ENCODE measurements around the gene BPIFB2. TPM values are rescaled to one million over a fixed set of nuclear protein-coding genes. Genes with fewer than 3 reads are reported as not detected.

BPIFB2 gene
- total and polyA plus RNA-seq, 2 donors (not counting 3 experiments of a cell fraction or from before 2014, with no cell fraction given), result not detected

DNA sequence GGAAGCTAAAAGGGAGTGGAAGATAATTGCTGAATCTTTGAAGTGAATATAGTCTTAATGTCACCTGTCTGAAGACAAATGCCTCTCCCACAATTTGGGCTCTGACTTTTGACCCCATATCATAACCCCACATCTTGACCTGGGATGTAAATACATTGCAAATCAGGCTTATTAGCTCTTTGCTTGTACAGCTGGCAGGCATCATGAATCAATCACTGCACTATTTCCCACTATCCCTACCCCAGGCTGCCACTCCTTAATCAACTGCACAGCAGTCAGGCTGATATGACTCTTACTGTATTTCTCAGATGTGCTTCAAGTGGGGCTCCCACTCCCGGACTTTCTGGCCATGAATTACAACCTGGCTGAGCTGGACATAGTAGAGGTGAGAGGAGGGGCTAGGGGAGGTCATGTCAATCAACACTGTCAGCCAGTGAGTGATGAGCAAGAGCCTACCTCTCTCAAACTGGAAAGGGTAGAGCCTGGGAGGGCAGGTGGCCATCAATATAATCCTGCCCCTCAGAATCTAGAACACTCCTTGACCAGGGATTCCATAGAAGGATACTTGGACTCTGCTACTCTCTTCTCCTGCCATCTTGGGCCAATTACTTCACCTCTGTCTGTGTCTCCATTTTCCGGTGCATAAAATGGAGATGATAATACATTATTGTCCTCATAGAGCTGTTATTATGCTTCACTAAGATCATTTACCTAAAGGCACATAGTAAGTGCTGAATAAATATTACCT, 35.7 kb downstream of the BPIFB2 start:
- DNase-seq (ENCODE audit: low read depth, low spot score) (no peak), FAIRE-seq (no peak)
- ChIA-PET POLR2A (no interaction called here), CTCF (interaction anchor here (1.6 kb wide), 1 partner anchor 9 kb away, joined by 3 read pairs; no protein-coding TSS in a partner anchor)
- dilution Hi-C loops (cut with MboI; ENCODE audit: extremely low pct_ligation_motif_present, low sequenced_read_pairs) (no loop called here), intact Hi-C loops (cut with micrococcal nuclease) (no loop called here)
- Histone ChIP-seq H3K9me3 (replicated peaks; ENCODE audit: control insufficient read depth, insufficient read depth, low read length) (no peaks in the 10 kb centered on the region), H3K79me2 (ENCODE audit: control insufficient read depth, insufficient read depth, low read length) (no peaks in the 10 kb centered on the region), H3K36me3 (ENCODE audit: control insufficient read depth in 2 of 2, extremely low read depth in 1 of 2, insufficient read depth in 2 of 2, low read length in 2 of 2) (no peaks in the 10 kb centered on the region), H3K4me2 (ENCODE audit: insufficient read depth, low read length) (no peak overlapping the region), H3K9ac (replicated peaks; ENCODE audit: extremely low read depth, insufficient read depth, low read length) (no peak overlapping the region), H3K27me3 (ENCODE audit: control insufficient read depth in 2 of 2, insufficient read depth in 2 of 2, low read length in 2 of 2) (no peaks in the 10 kb centered on the region), H3K4me3 (replicated peaks in 1 of 3; ENCODE audit: insufficient read depth in 1 of 3, low read depth in 1 of 3, low read length in 3 of 3) (no peak overlapping the region), H3K27ac (ENCODE audit: insufficient read depth, low read depth, low read length) (no peak overlapping the region), H3K9me1 (replicated peaks; ENCODE audit: control insufficient read depth, extremely low read depth, insufficient read depth, low read length) (no peaks in the 10 kb centered on the region), H3K4me1 (ENCODE audit: control insufficient read depth, extremely low read depth, insufficient read depth, low read length) (no peaks in the 10 kb centered on the region), H2AFZ (ENCODE audit: low read depth, low read length) (no peak overlapping the region), H4K20me1 (replicated peaks; ENCODE audit: control insufficient read depth, extremely low read depth, insufficient read depth, low read length) (no peaks in the 10 kb centered on the region)
- TF ChIP-seq POLR2AphosphoS5 (IDR thresholded peaks at IDR 0.05; ENCODE audit: insufficient read depth, low read depth, low read length) (no peak), POLR2A (IDR thresholded peaks at IDR 0.05; ENCODE audit: low read depth, low read length) (no peak), GATA2 (IDR thresholded peaks at IDR 0.05; ENCODE audit: insufficient read depth, insufficient read length, low read depth, low read length) (no peak), JUN (IDR thresholded peaks at IDR 0.05; ENCODE audit: borderline replicate concordance, insufficient read depth, insufficient read length, low read depth) (no peak), FOS (IDR thresholded peaks at IDR 0.05; ENCODE audit: borderline replicate concordance, insufficient read depth, low read length) (no peak), EZH2 (IDR thresholded peaks at IDR 0.05; ENCODE audit: borderline replicate concordance, low read depth, low read length, severe bottlenecking) (no peak), MYC (IDR thresholded peaks at IDR 0.05; ENCODE audit: low read depth, low read length) (no peak)
- TF ChIP-seq, protein P1, sequence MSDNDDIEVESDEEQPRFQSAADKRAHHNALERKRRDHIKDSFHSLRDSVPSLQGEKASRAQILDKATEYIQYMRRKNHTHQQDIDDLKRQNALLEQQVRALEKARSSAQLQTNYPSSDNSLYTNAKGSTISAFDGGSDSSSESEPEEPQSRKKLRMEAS (IDR thresholded peaks at IDR 0.05; ENCODE audit: insufficient read depth, insufficient read length), result no peak
- TF ChIP-seq, protein P2, sequence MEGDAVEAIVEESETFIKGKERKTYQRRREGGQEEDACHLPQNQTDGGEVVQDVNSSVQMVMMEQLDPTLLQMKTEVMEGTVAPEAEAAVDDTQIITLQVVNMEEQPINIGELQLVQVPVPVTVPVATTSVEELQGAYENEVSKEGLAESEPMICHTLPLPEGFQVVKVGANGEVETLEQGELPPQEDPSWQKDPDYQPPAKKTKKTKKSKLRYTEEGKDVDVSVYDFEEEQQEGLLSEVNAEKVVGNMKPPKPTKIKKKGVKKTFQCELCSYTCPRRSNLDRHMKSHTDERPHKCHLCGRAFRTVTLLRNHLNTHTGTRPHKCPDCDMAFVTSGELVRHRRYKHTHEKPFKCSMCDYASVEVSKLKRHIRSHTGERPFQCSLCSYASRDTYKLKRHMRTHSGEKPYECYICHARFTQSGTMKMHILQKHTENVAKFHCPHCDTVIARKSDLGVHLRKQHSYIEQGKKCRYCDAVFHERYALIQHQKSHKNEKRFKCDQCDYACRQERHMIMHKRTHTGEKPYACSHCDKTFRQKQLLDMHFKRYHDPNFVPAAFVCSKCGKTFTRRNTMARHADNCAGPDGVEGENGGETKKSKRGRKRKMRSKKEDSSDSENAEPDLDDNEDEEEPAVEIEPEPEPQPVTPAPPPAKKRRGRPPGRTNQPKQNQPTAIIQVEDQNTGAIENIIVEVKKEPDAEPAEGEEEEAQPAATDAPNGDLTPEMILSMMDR (IDR thresholded peaks at IDR 0.05; ENCODE audit: extremely low read depth in 1 of 2, insufficient read depth in 1 of 2, low read depth in 1 of 2, low read length in 2 of 2), result no peak
- no TSS peak for BruUV-seq (replicated peaks)

All from endothelial cell of umbilical vein (primary cell).